HEK293 (cell line): ENCODE measurements around the gene PCDHGC5.

Experiments
- CTCF ChIA-PET: fragments of 350-600 bp; formaldehyde crosslinking; extraction: SDS; loops from one replicate; lab custom pipeline; 2021; ENCODE audit warnings: antibody characterized with exemption; lab: Yijun Ruan, JAX
- POLR2A ChIA-PET: fragments of 300-600 bp; formaldehyde crosslinking; extraction: SDS; loops from one replicate; lab custom pipeline; 2020; ENCODE audit warnings: antibody characterized with exemption, inconsistent platforms; lab: Yijun Ruan, JAX
- H3K27ac ChIP-seq: fragments of 200-500 bp; sonication (Bioruptor generic); 2 replicates; pipeline ENCODE4 v1.5.1; 2014; ENCODE audit warnings: low read depth, low read length, control low read depth, inconsistent platforms; ENCODE audit errors: extremely low read depth
- H3K36me3 ChIP-seq, 2 experiments: fragments of 200-500 bp in 1 of 2; sonication (Bioruptor generic) in 1 of 2; 1 replicate in 1 of 2; 2 replicates in 1 of 2; pipeline ENCODE4 v1.5.1; 2014 to 2017; ENCODE audit warnings: inconsistent platforms in 2 of 2, low read length in 2 of 2; ENCODE audit not compliant: control insufficient read depth in 2 of 2, insufficient read depth in 1 of 2
- H3K4me1 ChIP-seq: fragments of 200-500 bp; sonication (Bioruptor generic); 2 replicates; pipeline ENCODE4 v1.5.1; 2014; ENCODE audit warnings: mild to moderate bottlenecking, low read length, inconsistent platforms; ENCODE audit not compliant: control insufficient read depth, insufficient read depth
- H3K4me3 ChIP-seq: 2 replicates; pipeline ENCODE4 v1.5.1; 2011; ENCODE audit warnings: low read depth, mild to moderate bottlenecking, control low read depth, low read length, moderate library complexity
- H3K9me3 ChIP-seq: fragments of 200-500 bp; sonication (Bioruptor generic); 2 replicates; pipeline ENCODE4 v1.5.1; 2014; ENCODE audit warnings: low read depth, low read length, inconsistent platforms; ENCODE audit not compliant: control insufficient read depth, insufficient read depth
- ELK4 ChIP-seq: IDR thresholded peaks from 2 replicates; pipeline ENCODE4 v1.6.1; 2011; ENCODE audit warnings: mild to moderate bottlenecking, low read depth, low read length, borderline replicate concordance
- GFI1B ChIP-seq: fragments of 450-650 bp; formaldehyde crosslinking; IDR thresholded peaks from 2 replicates; pipeline ENCODE4 v1.5.1; 2016; ENCODE audit warnings: missing biosample characterization, missing genetic modification characterization
- SALL2 ChIP-seq: fragments of 450-650 bp; formaldehyde crosslinking; IDR thresholded peaks from 2 replicates; pipeline ENCODE4 v1.5.0; 2017; ENCODE audit warnings: missing biosample characterization, mild to moderate bottlenecking, missing genetic modification characterization, borderline replicate concordance
- ZBTB20 ChIP-seq: fragments of 450-650 bp; formaldehyde crosslinking; IDR thresholded peaks from 2 replicates; pipeline ENCODE4 v1.5.1; 2016; ENCODE audit warnings: missing biosample characterization, missing genetic modification characterization
- ZBTB48 ChIP-seq: fragments of 450-650 bp; formaldehyde crosslinking; IDR thresholded peaks from 2 replicates; pipeline ENCODE4 v1.5.1; 2016; ENCODE audit warnings: missing biosample characterization, missing genetic modification characterization
- ZIC2 ChIP-seq: fragments of 450-650 bp; formaldehyde crosslinking; IDR thresholded peaks from 2 replicates; pipeline ENCODE4 v1.5.1; 2016; ENCODE audit warnings: missing biosample characterization, missing genetic modification characterization
- ZNF146 ChIP-seq: fragments of 450-650 bp; formaldehyde crosslinking; IDR thresholded peaks from 2 replicates; pipeline ENCODE4 v1.5.1; 2016; ENCODE audit warnings: missing biosample characterization, missing genetic modification characterization
- ZNF148 ChIP-seq: fragments of 450-650 bp; formaldehyde crosslinking; IDR thresholded peaks from 2 replicates; pipeline ENCODE4 v1.5.0; 2017; ENCODE audit warnings: missing biosample characterization, missing genetic modification characterization, borderline replicate concordance
- ZNF202 ChIP-seq: fragments of 450-650 bp; formaldehyde crosslinking; IDR thresholded peaks from 2 replicates; pipeline ENCODE4 v1.5.1; 2016; ENCODE audit warnings: missing biosample characterization, missing genetic modification characterization, borderline replicate concordance
- ZNF23 ChIP-seq: fragments of 450-650 bp; formaldehyde crosslinking; IDR thresholded peaks from 2 replicates; pipeline ENCODE4 v1.5.1; 2016; ENCODE audit warnings: missing biosample characterization, missing genetic modification characterization, borderline replicate concordance
- ZNF398 ChIP-seq: fragments of 450-650 bp; formaldehyde crosslinking; IDR thresholded peaks from 2 replicates; pipeline ENCODE4 v1.5.1; 2017; ENCODE audit warnings: missing biosample characterization, missing genetic modification characterization
- ZNF404 ChIP-seq: fragments of 450-650 bp; formaldehyde crosslinking; IDR thresholded peaks from 2 replicates; pipeline ENCODE4 v1.5.1; 2017; ENCODE audit warnings: missing biosample characterization, missing genetic modification characterization
- ZNF501 ChIP-seq: fragments of 450-650 bp; formaldehyde crosslinking; IDR thresholded peaks from 2 replicates; pipeline ENCODE4 v1.5.1; 2016; ENCODE audit warnings: missing biosample characterization, missing genetic modification characterization
- ZNF514 ChIP-seq: fragments of 450-650 bp; formaldehyde crosslinking; IDR thresholded peaks from 2 replicates; pipeline ENCODE4 v1.5.1; 2016; ENCODE audit warnings: missing biosample characterization, missing genetic modification characterization
- ZNF529 ChIP-seq: fragments of 450-650 bp; formaldehyde crosslinking; IDR thresholded peaks from 2 replicates; pipeline ENCODE4 v1.5.1; 2017; ENCODE audit warnings: missing genetic modification characterization, missing biosample characterization; ENCODE audit not compliant: insufficient replicate concordance
- ZNF654 ChIP-seq: fragments of 450-650 bp; formaldehyde crosslinking; IDR thresholded peaks from 2 replicates; pipeline ENCODE4 v1.5.1; 2016; ENCODE audit warnings: low read depth, missing biosample characterization, missing genetic modification characterization
- ZNF830 ChIP-seq: fragments of 450-650 bp; IDR thresholded peaks from 2 replicates; pipeline ENCODE4 v1.5.0; 2018; ENCODE audit warnings: missing biosample characterization, missing genetic modification characterization, low read depth, mild to moderate bottlenecking, moderate library complexity
- TF ChIP-seq, protein P1 (sequence below): fragments of 450-650 bp; formaldehyde crosslinking; IDR thresholded peaks from 2 replicates; pipeline ENCODE4 v1.5.1; 2016; ENCODE audit warnings: missing biosample characterization, missing genetic modification characterization
- TF ChIP-seq, protein P2 (sequence below): fragments of 450-650 bp; formaldehyde crosslinking; IDR thresholded peaks from 2 replicates; pipeline ENCODE4 v1.5.1; 2016; ENCODE audit warnings: missing biosample characterization, missing genetic modification characterization

The PCDHGC5 gene

GRCh38 chr5:141510160-141510559 lies 21.3 kb downstream of the PCDHGC5 start (continued):
- TF ChIP-seq ZNF146 (tag by site-specific recombination), result no peak
- TF ChIP-seq ZNF529 (tag by site-specific recombination), result no peak
- TF ChIP-seq ZNF404 (tag by site-specific recombination), result no peak
- no peak for TF ChIP-seq ZNF830 (tag by site-specific recombination)
- TF ChIP-seq ZBTB20, result no peak
- no peak for TF ChIP-seq ZNF654 (tag by site-specific recombination)
- no peak for TF ChIP-seq GFI1B (tag by site-specific recombination)

DNA sequence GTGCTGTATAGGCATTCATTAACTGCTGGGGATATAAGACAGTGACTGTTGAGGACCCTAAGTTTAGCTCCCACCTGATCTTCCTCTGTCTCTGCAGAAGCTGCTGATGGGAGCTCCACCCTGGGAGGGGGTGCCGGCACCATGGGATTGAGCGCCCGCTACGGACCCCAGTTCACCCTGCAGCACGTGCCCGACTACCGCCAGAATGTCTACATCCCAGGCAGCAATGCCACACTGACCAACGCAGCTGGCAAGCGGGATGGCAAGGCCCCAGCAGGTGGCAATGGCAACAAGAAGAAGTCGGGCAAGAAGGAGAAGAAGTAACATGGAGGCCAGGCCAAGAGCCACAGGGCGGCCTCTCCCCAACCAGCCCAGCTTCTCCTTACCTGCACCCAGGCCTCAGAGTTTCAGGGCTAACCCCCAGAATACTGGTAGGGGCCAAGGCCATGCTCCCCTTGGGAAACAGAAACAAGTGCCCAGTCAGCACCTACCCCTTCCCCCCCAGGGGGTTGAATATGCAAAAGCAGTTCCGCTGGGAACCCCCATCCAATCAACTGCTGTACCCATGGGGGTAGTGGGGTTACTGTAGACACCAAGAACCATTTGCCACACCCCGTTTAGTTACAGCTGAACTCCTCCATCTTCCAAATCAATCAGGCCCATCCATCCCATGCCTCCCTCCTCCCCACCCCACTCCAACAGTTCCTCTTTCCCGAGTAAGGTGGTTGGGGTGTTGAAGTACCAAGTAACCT lies 22.1 kb downstream of the PCDHGC5 start:
- ChIA-PET POLR2A (no interaction called here), CTCF (interaction anchor here (0.5 to 5.8 kb wide), 8 partner anchors 12 to 465 kb away, joined by 3 to 67 read pairs (median 4); partner anchors contain the start of gene PCDHGA11)
- H3K36me3 ChIP-seq, result peaks cover 0 to 25% of the 10 kb centered on the region in 2 experiments; a peak in 1 of 3 replicates
- TF ChIP-seq ZBTB48 (tag by site-specific recombination) (no peak), ZNF202 (tag by site-specific recombination) (no peak), ZNF398 (tag by site-specific recombination) (no peak), ZNF501 (tag by site-specific recombination) (no peak), ZNF404 (tag by site-specific recombination) (no peak), ZNF148 (tag by site-specific recombination) (no peak), SALL2 (no peak), ZNF23 (tag by site-specific recombination) (no peak), ZNF514 (no peak), ELK4 (no peak), ZIC2 (tag by site-specific recombination) (no peak)
- TF ChIP-seq, protein P1, sequence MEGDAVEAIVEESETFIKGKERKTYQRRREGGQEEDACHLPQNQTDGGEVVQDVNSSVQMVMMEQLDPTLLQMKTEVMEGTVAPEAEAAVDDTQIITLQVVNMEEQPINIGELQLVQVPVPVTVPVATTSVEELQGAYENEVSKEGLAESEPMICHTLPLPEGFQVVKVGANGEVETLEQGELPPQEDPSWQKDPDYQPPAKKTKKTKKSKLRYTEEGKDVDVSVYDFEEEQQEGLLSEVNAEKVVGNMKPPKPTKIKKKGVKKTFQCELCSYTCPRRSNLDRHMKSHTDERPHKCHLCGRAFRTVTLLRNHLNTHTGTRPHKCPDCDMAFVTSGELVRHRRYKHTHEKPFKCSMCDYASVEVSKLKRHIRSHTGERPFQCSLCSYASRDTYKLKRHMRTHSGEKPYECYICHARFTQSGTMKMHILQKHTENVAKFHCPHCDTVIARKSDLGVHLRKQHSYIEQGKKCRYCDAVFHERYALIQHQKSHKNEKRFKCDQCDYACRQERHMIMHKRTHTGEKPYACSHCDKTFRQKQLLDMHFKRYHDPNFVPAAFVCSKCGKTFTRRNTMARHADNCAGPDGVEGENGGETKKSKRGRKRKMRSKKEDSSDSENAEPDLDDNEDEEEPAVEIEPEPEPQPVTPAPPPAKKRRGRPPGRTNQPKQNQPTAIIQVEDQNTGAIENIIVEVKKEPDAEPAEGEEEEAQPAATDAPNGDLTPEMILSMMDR (tag by site-specific recombination), result no peak
- TF ChIP-seq, protein P2, sequence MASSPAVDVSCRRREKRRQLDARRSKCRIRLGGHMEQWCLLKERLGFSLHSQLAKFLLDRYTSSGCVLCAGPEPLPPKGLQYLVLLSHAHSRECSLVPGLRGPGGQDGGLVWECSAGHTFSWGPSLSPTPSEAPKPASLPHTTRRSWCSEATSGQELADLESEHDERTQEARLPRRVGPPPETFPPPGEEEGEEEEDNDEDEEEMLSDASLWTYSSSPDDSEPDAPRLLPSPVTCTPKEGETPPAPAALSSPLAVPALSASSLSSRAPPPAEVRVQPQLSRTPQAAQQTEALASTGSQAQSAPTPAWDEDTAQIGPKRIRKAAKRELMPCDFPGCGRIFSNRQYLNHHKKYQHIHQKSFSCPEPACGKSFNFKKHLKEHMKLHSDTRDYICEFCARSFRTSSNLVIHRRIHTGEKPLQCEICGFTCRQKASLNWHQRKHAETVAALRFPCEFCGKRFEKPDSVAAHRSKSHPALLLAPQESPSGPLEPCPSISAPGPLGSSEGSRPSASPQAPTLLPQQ, result no peak
- no peaks in the 10 kb centered on the region for H3K9me3 ChIP-seq
- no peak overlapping the region for H3K4me3 ChIP-seq
- H3K27ac ChIP-seq, result no peak overlapping the region
- H3K4me1 ChIP-seq, result no peaks in the 10 kb centered on the region; the same call in 1 of the 2 replicates
